HCT116 (cell line): Measurements from ENCODE around the gene GSTO2. TPM values are rescaled to one million over a fixed set of nuclear protein-coding genes. Genes with fewer than 3 reads are reported as not detected.

ENCODE experiments used
- ATAC-seq: fragments of 200-7000 bp; cut with Tn5 transposase; 2 replicates; pipeline ENCODE4 v1.9.1; 2020; ENCODE audit warnings: mild to moderate bottlenecking, moderate library complexity
- BruUV-seq: library from RNA; stranded (reverse); fragments of 400-500 nt; replicated peaks from 2 replicates; lab custom pipeline; 2021; lab: Mats Ljungman, UMichigan
- CTCF ChIA-PET: fragments of 300-600 bp; sonication (Branson Sonifier 250); formaldehyde crosslinking; loops from one replicate; lab custom pipeline; 2021; ENCODE audit warnings: antibody characterized with exemption; lab: Charles Lee
- POLR2A ChIA-PET: fragments of 300-600, 350-600 bp; sonication (Branson Sonifier 250); formaldehyde crosslinking; loops from one replicate; lab custom pipeline; 2021; ENCODE audit warnings: antibody characterized with exemption; lab: Charles Lee
- RAD21 ChIA-PET, 2 experiments: fragments of 300-600 bp; sonication (Branson Sonifier 250); formaldehyde crosslinking; loops; one replicate each; lab custom pipeline; 2023; ENCODE audit warnings: low total read pairs in 2 of 2; ENCODE audit not compliant: uncharacterized antibody in 2 of 2, unreplicated experiment in 2 of 2, low non-redundant PET in 1 of 2; lab: Charles Lee
- DNase-seq: peaks from one replicate; pipeline ENCODE4 v3.0.0-alpha.2; 2010; ENCODE audit warnings: low read depth, low spot score
- H2AFZ ChIP-seq: fragments of 200-600 bp; shearing (Covaris generic), sonication (generic); 2 replicates; pipeline ENCODE4 v1.6.1; 2017; ENCODE audit warnings: low read depth, mixed run types, mixed read lengths, antibody characterized with exemption, low read length; ENCODE audit not compliant: poor library complexity, severe bottlenecking
- H3K27ac ChIP-seq: 2 replicates; pipeline ENCODE4 v1.5.1; 2012; ENCODE audit warnings: low read depth, low read length
- H3K27me3 ChIP-seq: fragments of 200-600 bp; sonication (generic); 2 replicates; pipeline ENCODE4 v1.6.1; 2016; ENCODE audit warnings: mixed run types, low read length, mixed read lengths; ENCODE audit not compliant: insufficient read depth
- H3K36me3 ChIP-seq, 2 experiments: fragments of 200-500 bp in 1 of 2; fragments of 200-600 bp in 1 of 2; sonication (Bioruptor generic) in 1 of 2; sonication (generic) in 1 of 2; 2 replicates each; pipeline versions ENCODE4 v1.5.1 to v1.6.1; 2014 to 2016; ENCODE audit warnings: low read length in 2 of 2, inconsistent platforms in 1 of 2, mixed read lengths in 1 of 2, mixed run types in 1 of 2; ENCODE audit not compliant: insufficient read depth in 2 of 2, control insufficient read depth in 1 of 2
- H3K4me1 ChIP-seq, 2 experiments: fragments of 200-600 bp in 1 of 2; sonication (generic) in 1 of 2; 2 replicates each; pipeline versions ENCODE4 v1.5.1 to v1.6.1; 2012 to 2017; ENCODE audit warnings: low read length in 2 of 2, inconsistent platforms in 1 of 2, mild to moderate bottlenecking in 1 of 2, mixed read lengths in 1 of 2, mixed run types in 1 of 2, moderate library complexity in 1 of 2; ENCODE audit not compliant: insufficient read depth in 2 of 2, control insufficient read depth in 1 of 2
- H3K4me2 ChIP-seq: fragments of 200-600 bp; sonication (generic); 2 replicates; pipeline ENCODE4 v1.6.1; 2017; ENCODE audit warnings: mixed run types, low read length, mixed read lengths
- H3K4me3 ChIP-seq, 2 experiments: fragments of 200-600 bp in 1 of 2; sonication (generic) in 1 of 2; replicated peaks in 1 of 2; 2 replicates each; pipeline ENCODE4 v1.5.1; 2011 to 2016; ENCODE audit warnings: low read length in 2 of 2, control low read depth in 1 of 2, low read depth in 1 of 2, mild to moderate bottlenecking in 1 of 2, mixed read lengths in 1 of 2, mixed run types in 1 of 2
- H3K79me2 ChIP-seq: fragments of 200-600 bp; sonication (generic); 2 replicates; pipeline ENCODE4 v1.6.1; 2017; ENCODE audit warnings: mild to moderate bottlenecking, mixed run types, low read length, moderate library complexity, mixed read lengths; ENCODE audit not compliant: insufficient read depth
- H3K9ac ChIP-seq: fragments of 200-600 bp; sonication (generic); 2 replicates; pipeline ENCODE4 v1.6.1; 2016; ENCODE audit warnings: low read length, mixed read lengths
- H3K9me2 ChIP-seq: fragments of 200-600 bp; sonication (generic), shearing (Covaris generic); 2 replicates; pipeline ENCODE4 v1.6.1; 2017; ENCODE audit warnings: mixed run types, mild to moderate bottlenecking, moderate library complexity; ENCODE audit not compliant: insufficient read depth
- H3K9me3 ChIP-seq, 2 experiments: fragments of 200-500 bp in 1 of 2; fragments of 200-600 bp in 1 of 2; sonication (Bioruptor generic) in 1 of 2; sonication (generic) in 1 of 2; 2 replicates each; pipeline ENCODE4 v1.6.1; 2014 to 2017; ENCODE audit warnings: low read length in 2 of 2, mixed read lengths in 2 of 2, inconsistent platforms in 1 of 2, low read depth in 1 of 2, mild to moderate bottlenecking in 1 of 2, mixed run types in 1 of 2, moderate library complexity in 1 of 2; ENCODE audit not compliant: control insufficient read depth in 1 of 2, insufficient read depth in 1 of 2
- H4K20me1 ChIP-seq: fragments of 200-600 bp; sonication (generic), shearing (Covaris generic); 2 replicates; pipeline ENCODE4 v1.6.1; 2017; ENCODE audit warnings: mixed run types, mild to moderate bottlenecking, moderate library complexity; ENCODE audit not compliant: insufficient read depth
- ATF3 ChIP-seq: IDR thresholded peaks from 2 replicates; pipeline ENCODE4 v1.6.1; 2012
- CTCF ChIP-seq, 3 experiments: fragments of 200-600 bp in 1 of 3; sonication (generic) in 1 of 3; IDR thresholded peaks in 2 of 3; conservative IDR thresholded peaks in 1 of 3; 2 replicates each; pipeline ENCODE4 v1.5.1; 2012 to 2017; ENCODE audit warnings: low read depth in 2 of 3, low read length in 2 of 3, antibody characterized with exemption in 1 of 3, borderline replicate concordance in 1 of 3, control low read depth in 1 of 3, mild to moderate bottlenecking in 1 of 3, mixed read lengths in 1 of 3, mixed run types in 1 of 3, moderate library complexity in 1 of 3; ENCODE audit not compliant: insufficient read depth in 1 of 3
- EZH2 ChIP-seq: fragments of 200-600 bp; sonication (generic); IDR thresholded peaks from 2 replicates; pipeline ENCODE4 v1.6.1; 2017; ENCODE audit warnings: antibody characterized with exemption, mixed run types
- POLR2A ChIP-seq: IDR thresholded peaks from 2 replicates; pipeline ENCODE4 v1.7.0; 2011; ENCODE audit warnings: borderline replicate concordance; ENCODE audit not compliant: insufficient read depth, insufficient read length; ENCODE audit errors: extremely low read depth
- POLR2AphosphoS5 ChIP-seq: IDR thresholded peaks from 2 replicates; pipeline ENCODE4 v1.6.1; 2011; ENCODE audit warnings: mild to moderate bottlenecking, low read depth, low read length, moderate library complexity
- SRF ChIP-seq: IDR thresholded peaks from 2 replicates; pipeline ENCODE4 v1.6.1; 2012; ENCODE audit warnings: low read depth
- YY1 ChIP-seq: IDR thresholded peaks from 2 replicates; pipeline ENCODE4 v1.6.1; 2011; ENCODE audit warnings: low read length, low read depth, moderate library complexity, mild to moderate bottlenecking; ENCODE audit not compliant: insufficient replicate concordance; ENCODE audit errors: extremely low read depth
- ZFX ChIP-seq: fragments of 450-650 bp; IDR thresholded peaks from 2 replicates; pipeline ENCODE4 v1.6.1; 2017
- intact Hi-C: fragments of 100-400 bp; cut with micrococcal nuclease; formaldehyde crosslinking; loops from 2 replicates; pipeline ENCODE4 v1.10.0; 2022
- total RNA-seq: library from RNA; stranded (reverse); gene quantifications from one replicate; pipeline ENCODE4 v1.2.1, GENCODE V29; 2021; ENCODE audit not compliant: unreplicated experiment

Gene GSTO2
- total RNA-seq, 1 experiment from 2014 or later: 115 TPM

- Histone ChIP-seq H3K79me2 (peaks cover 39% of the 10 kb centered on the region; the same call in 1 of the 2 replicates), H3K4me1 (peaks cover 9 to 28% of the 10 kb centered on the region in 2 experiments), H2AFZ (no peak overlapping the region), H3K27me3 (no peaks in the 10 kb centered on the region), H3K9me3 (no peaks in the 10 kb centered on the region), H4K20me1 (no peaks in the 10 kb centered on the region), H3K9ac (no peak overlapping the region), H3K9me2 (no peaks in the 10 kb centered on the region), H3K36me3 (no peaks in the 10 kb centered on the region), H3K4me3 (no peak overlapping the region), H3K27ac (no peak overlapping the region), H3K4me2 (no peak overlapping the region)
- CTCF ChIA-PET: interaction anchor here (0.7 to 1.6 kb wide), 5 partner anchors 13 to 67 kb away, joined by 3 to 9 read pairs (median 3); partner anchors contain the start of gene GSTO1
- BruUV-seq: no TSS peak
- ATAC-seq (no peak), DNase-seq (no peak)
- intact Hi-C loops: no loop called here
- TF ChIP-seq YY1 (no peak), CTCF (IDR thresholded peaks at IDR 0.05 in 2 of 3, conservative IDR thresholded peaks at IDR 0.05 in 1 of 3; ENCODE audit: borderline replicate concordance in 1 of 3, insufficient read depth in 1 of 3, low read depth in 2 of 3, low read length in 2 of 3) (no peak), ZFX (no peak), ATF3 (no peak), SRF (no peak), POLR2AphosphoS5 (no peak), POLR2A (no peak), EZH2 (no peak)
- RAD21 ChIA-PET: no interaction called here
- POLR2A ChIA-PET: no interaction called here
Measured at GRCh38 chr10:104321226-104321625, 52.2 kb downstream of the GSTO2 start.
